Uterus (tissue), 4 donors: Measurements from ENCODE around the gene HSPBP1. TPM values are rescaled to one million over a fixed set of nuclear protein-coding genes. Genes with fewer than 3 reads are reported as not detected.
"Not testable (repeated sequence)": the region's sequence is repeated elsewhere in the genome, so short reads cannot be mapped to it uniquely, and the experiment has no call there.

Experiments
- DNase-seq, 2 donors: peaks; one replicate each; pipeline ENCODE4 v3.0.0-alpha.2; 2019 to 2020
- H3K27ac ChIP-seq, 2 donors: fragments of 200-600 bp; sonication (generic); 1 replicate in 1 of 2; 2 replicates in 1 of 2; pipeline ENCODE4 v1.5.1; 2016 to 2018
- H3K27me3 ChIP-seq, 2 donors: fragments of 200-600 bp; sonication (generic); one replicate each; pipeline ENCODE4 v1.5.1; 2018 to 2019; ENCODE audit warnings: control low read depth in 1 of 2
- H3K36me3 ChIP-seq, 2 donors: fragments of 200-600 bp; sonication (generic); one replicate each; pipeline ENCODE4 v1.5.1; 2019; ENCODE audit warnings: control low read depth in 1 of 2
- H3K4me1 ChIP-seq, 2 donors: fragments of 200-600 bp; sonication (generic); one replicate each; pipeline ENCODE4 v1.5.1; 2018 to 2019; ENCODE audit warnings: control low read depth in 1 of 2
- H3K4me3 ChIP-seq, 2 donors: fragments of 200-600 bp; sonication (generic); 1 replicate in 1 of 2; 2 replicates in 1 of 2; pipeline ENCODE4 v1.5.1; 2018 to 2019; ENCODE audit warnings: mild to moderate bottlenecking in 1 of 2
- H3K9me3 ChIP-seq, 2 donors: fragments of 200-600 bp; sonication (generic); one replicate each; pipeline ENCODE4 v1.5.1; 2019; ENCODE audit warnings: control low read depth in 1 of 2
- POLR2A ChIP-seq, 2 donors: fragments of 450-650 bp; IDR thresholded peaks; one replicate each; pipeline ENCODE4 v1.6.1; 2016; ENCODE audit warnings: antibody characterized with exemption in 2 of 2, mild to moderate bottlenecking in 1 of 2, moderate library complexity in 1 of 2
- intact Hi-C: fragments of 100-400 bp; cut with DNase I; formaldehyde crosslinking; loops from one replicate; pipeline ENCODE4 v1.15.1; 2023; ENCODE audit warnings: low total_unique reads
- total RNA-seq, 4 donors: library from RNA; depleted of rRNA in 3 of 4; stranded (reverse); fragments of >200 nt in 3 of 4; gene quantifications; one replicate each; pipeline versions ENCODE4 v1.1.0 to v1.2.4, GENCODE V29; 2014 to 2023
- TF ChIP-seq, protein P1 (sequence below), 4 experiments: fragments of 200-600 bp in 2 of 4; fragments of 450-650 bp in 2 of 4; sonication (generic) in 2 of 4; IDR thresholded peaks; one replicate each; pipeline ENCODE4 v1.5.1; 2016 to 2019; ENCODE audit warnings: antibody characterized with exemption in 4 of 4, mild to moderate bottlenecking in 2 of 4, moderate library complexity in 1 of 4
- donor health status: DM: yes; HTN: yes; CAD: no.

The HSPBP1 gene
- total RNA-seq, 4 donors from 2014 or later: 1.3 to 37.4 (median 25.6) TPM

DNA sequence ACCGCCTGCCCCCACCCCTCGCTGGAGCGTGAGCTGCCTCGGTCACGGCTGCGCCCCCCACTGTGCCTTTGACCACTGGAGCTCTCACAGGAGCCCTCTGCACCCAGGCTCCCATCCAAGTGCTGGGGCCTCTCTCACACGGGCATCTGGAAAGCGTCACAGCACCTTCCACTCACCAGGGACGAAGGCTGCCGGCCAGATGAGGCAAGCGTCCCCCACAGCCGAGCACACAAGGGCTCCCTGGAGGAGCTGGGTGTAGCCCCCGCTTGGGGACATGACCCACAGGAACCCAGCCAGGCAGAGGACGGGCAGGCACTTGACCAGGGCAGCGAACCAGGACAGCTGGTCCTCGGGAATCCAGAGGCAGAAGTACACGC lies 51.9 kb downstream of the HSPBP1 start:
- no peaks in the 10 kb centered on the region for H3K4me1 ChIP-seq
- H3K9me3 ChIP-seq: no peaks in the 10 kb centered on the region
- DNase-seq: no peak
- no peaks in the 10 kb centered on the region for H3K27me3 ChIP-seq
- intact Hi-C loops: no loop called here
- no peak overlapping the region for H3K4me3 ChIP-seq
- no peaks in the 10 kb centered on the region for H3K36me3 ChIP-seq
- H3K27ac ChIP-seq: no peak overlapping the region
- TF ChIP-seq, protein P1, sequence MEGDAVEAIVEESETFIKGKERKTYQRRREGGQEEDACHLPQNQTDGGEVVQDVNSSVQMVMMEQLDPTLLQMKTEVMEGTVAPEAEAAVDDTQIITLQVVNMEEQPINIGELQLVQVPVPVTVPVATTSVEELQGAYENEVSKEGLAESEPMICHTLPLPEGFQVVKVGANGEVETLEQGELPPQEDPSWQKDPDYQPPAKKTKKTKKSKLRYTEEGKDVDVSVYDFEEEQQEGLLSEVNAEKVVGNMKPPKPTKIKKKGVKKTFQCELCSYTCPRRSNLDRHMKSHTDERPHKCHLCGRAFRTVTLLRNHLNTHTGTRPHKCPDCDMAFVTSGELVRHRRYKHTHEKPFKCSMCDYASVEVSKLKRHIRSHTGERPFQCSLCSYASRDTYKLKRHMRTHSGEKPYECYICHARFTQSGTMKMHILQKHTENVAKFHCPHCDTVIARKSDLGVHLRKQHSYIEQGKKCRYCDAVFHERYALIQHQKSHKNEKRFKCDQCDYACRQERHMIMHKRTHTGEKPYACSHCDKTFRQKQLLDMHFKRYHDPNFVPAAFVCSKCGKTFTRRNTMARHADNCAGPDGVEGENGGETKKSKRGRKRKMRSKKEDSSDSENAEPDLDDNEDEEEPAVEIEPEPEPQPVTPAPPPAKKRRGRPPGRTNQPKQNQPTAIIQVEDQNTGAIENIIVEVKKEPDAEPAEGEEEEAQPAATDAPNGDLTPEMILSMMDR (IDR thresholded peaks at IDR 0.05): no peak
- no peak for TF ChIP-seq POLR2A (IDR thresholded peaks at IDR 0.05)

DNA sequence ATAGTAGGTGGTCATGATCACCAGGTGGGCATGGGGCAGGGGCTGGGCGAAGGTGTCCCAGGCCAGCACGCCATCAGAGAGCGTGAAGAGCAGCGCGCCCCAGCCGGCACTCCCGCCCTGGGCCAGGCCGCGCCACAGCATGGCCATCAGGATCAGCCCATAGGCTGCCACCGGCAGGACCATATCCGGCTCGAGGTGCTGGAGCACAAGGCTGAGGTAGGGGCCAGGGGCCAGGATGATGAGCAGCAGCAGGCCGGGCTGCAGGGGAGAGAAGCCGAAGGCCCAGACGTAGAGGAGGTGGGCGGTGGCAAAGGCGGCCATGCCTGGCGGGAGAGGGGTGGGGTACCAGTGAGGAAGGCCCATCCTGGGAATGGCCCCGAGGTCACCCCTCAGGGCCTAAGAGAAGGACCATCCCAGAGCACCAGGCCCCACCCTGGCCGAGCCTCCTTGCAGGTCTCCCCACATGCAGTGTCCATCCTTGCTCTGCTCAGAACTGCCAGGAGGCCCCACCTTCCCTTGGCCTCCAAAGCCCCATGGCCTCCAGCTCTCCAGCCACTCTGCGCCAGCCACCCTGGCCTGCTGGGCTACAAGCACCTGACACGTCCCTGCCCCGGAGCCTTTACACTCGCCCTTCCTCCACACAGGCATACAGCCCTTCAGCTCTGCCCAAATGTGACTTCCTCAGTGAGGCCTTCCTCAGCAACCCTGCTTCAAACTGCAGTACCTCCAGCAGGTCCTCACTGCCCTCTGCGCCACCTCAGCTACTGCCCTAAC lies 52.5 kb downstream of the HSPBP1 start:
- TF ChIP-seq, protein P1 (IDR thresholded peaks at IDR 0.05): no peak
- TF ChIP-seq POLR2A (IDR thresholded peaks at IDR 0.05): no peak
- H3K4me3 ChIP-seq: no peak overlapping the region
- H3K27ac ChIP-seq: no peak overlapping the region
- no peaks in the 10 kb centered on the region for H3K27me3 ChIP-seq
- no peak for DNase-seq
- intact Hi-C loops: no loop called here
- no peaks in the 10 kb centered on the region for H3K4me1 ChIP-seq
- H3K36me3 ChIP-seq: no peaks in the 10 kb centered on the region
- H3K9me3 ChIP-seq: no peaks in the 10 kb centered on the region

DNA sequence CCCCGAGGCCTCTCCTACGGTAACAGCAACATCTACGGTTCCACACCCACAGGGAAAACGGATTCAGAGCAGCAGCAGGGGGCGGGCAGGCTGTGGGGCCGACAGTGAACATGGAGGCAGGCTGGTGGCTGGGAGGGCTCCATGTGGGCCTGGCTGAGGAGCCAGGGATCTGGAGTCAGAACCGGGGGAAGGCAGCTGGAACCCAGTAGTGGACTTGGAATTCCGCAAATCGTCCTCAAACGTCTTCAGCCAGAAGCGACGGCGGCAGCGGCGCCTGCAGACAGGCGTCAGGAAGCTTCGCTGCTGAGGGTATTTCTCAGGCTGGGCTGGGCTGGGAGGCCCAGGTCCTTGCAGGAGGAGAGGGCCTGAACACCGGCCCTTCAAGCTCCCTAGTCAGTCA lies 53.1 kb downstream of the HSPBP1 start:
- DNase-seq: no peak
- H3K4me1 ChIP-seq: no peaks in the 10 kb centered on the region

DNA sequence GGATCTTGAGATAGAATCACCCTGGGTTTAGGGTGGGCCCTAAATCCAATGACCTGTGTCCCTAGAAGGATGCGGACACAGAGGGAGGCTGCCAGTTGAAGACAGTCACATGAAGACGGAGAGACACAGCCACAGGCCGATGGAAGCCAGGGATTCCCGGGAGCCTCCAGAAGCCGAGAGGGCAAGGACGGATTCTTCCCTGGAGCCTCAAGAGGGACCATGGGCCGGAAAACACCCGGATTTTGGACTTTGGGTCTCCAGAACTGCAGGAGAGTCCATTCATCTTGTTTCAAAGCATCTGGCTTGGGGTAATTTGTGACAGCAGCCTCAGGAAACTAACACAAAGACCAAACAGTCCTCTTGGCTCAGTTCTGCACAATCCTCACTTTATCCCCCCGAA lies 53.6 kb downstream of the HSPBP1 start:
- Histone ChIP-seq H3K36me3 (no peaks in the 10 kb centered on the region), H3K27ac (no peak overlapping the region), H3K27me3 (no peaks in the 10 kb centered on the region), H3K9me3 (no peaks in the 10 kb centered on the region), H3K4me3 (no peak overlapping the region), H3K4me1 (no peaks in the 10 kb centered on the region)
- DNase-seq: no peak
- TF ChIP-seq, protein P1 (IDR thresholded peaks at IDR 0.05): no peak
- intact Hi-C loops: no loop called here

More for the DNA sequence above, 53.1 kb downstream of the HSPBP1 start:
- TF ChIP-seq, protein P1 (IDR thresholded peaks at IDR 0.05): no peak
- TF ChIP-seq POLR2A (IDR thresholded peaks at IDR 0.05): no peak
- Histone ChIP-seq H3K27me3 (no peaks in the 10 kb centered on the region), H3K36me3 (no peaks in the 10 kb centered on the region), H3K27ac (no peak overlapping the region), H3K4me3 (no peak overlapping the region), H3K9me3 (no peaks in the 10 kb centered on the region)
- intact Hi-C loops: no loop called here

DNA sequence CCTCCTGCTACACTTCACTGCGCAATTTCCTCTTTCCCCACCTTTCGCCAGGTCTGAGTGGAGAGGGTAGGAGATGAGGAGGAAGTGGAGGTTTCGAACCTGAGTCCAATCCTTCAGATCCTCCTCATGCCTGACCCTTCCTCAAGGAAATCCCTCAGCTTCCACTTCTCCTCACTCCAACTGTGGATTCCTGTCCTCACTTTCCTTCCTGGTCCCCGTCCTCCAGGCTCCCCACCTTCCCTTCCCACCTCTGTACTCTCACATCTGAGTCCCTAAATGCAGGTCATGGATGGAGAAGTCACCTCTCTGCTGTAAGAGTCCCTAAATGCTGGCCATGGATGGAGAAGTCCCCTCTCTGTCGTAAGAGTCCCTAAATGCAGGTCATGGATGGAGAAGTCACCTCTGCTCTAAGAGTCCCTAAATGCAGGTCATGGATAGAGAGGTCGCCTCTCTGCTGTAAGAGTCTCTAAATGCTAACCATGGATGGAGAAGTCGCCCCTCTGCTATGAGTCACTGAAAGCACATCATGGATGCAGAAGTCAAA lies 54.4 kb downstream of the HSPBP1 start:
- DNase-seq: no peak
- Histone ChIP-seq H3K27ac (no peak overlapping the region), H3K27me3 (no peaks in the 10 kb centered on the region), H3K9me3 (no peaks in the 10 kb centered on the region), H3K4me1 (no peaks in the 10 kb centered on the region), H3K4me3 (no peak overlapping the region), H3K36me3 (no peaks in the 10 kb centered on the region)
- intact Hi-C loops: no loop called here
- TF ChIP-seq, protein P1 (IDR thresholded peaks at IDR 0.05): no peak
- TF ChIP-seq POLR2A (IDR thresholded peaks at IDR 0.05): no peak

DNA sequence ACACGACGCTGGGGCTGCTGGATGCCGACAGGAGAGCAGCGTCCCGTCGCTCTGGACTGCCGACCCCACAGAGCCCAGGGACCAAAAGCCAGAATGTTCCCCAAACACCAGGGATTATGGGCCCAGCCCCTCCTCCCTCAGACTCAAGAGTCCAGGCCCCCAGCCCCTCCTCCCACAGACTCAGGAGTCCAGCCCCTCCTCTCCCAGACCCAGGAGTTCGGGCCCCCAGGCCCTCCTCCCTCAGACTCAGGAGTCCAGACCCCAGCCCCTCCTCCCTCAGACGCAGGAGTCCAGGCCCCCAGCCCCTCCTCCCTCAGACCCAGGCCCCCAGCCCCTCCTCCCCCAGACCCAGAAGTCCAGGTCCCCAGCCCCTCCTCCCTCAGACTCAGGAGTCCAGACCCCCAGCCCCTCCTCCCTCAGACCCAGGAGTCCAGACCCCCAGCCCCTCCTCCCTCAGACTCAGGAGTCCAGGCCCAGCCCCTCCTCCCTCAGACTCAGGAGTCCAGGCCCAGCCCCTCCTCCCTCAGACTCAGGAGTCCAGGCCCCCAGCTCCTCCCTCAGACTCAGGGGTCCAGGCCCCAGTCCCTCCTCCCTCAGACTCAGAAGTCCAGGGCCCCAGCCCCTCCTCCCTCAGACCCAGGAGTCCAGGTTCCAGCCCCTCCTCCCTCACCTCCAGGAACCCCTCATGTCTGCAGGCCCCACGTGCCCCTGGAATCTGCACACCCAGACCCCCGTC lies 55.1 kb downstream of the HSPBP1 start:
- DNase-seq, intact Hi-C loops, H3K36me3 ChIP-seq: not testable (repeated sequence)

More for the DNA sequence above, 55.1 kb downstream of the HSPBP1 start:
- H3K27me3 ChIP-seq, H3K4me1 ChIP-seq, H3K9me3 ChIP-seq, H3K4me3 ChIP-seq, H3K27ac ChIP-seq: not testable (repeated sequence)
